ENCODE results near the gene NRM.
"Not testable (repeated sequence)": the region's sequence is repeated elsewhere in the genome, so short reads cannot be mapped to it uniquely, and the experiment has no call there.

The NRM gene

DNA sequence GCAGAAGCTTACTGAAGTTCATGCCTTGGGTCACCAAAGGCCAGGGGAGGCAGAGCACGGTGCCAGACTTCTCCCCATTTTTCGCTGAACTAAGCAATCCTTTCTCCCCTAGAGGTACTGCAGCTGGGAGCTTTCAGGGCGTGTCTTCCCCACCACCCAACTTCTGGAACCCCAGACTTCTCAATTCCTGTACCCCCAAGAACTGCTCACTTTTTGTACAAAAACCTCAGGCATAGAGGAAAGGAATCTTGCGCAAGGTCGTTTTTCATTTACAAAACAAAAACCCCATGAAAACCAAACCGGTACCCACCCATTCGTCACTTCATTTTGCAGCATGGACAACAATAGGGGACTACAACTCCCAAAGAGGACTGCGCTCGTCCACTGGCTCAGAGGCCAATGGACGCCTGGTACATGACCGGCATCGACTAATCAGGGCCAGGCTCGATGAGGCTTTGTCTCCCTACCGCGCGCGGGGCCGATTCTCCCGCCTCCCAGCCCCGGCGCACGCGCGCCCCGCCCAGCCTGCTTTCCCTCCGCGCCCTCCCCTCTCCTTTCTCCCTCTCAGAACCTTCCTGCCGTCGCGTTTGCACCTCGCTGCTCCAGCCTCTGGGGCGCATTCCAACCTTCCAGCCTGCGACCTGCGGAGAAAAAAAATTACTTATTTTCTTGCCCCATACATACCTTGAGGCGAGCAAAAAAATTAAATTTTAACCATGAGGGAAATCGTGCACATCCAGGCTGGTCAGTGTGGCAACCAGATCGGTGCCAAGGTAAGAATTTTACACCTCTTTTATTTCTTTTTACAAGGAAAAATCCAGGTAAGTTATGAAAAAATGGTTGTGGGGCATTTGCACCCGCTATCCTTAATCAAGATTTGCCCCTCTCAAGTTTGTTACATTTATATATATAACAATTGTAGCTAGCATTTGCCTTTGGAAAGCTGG lies 29.3 kb upstream of the NRM start, which contains the start of gene TUBB:
Gene TUBB, plus strand, starts transcription at position 562 of the 947 bp plus-strand sequence. Its CDS starts 155 bp downstream, at position 717.
- peak; percentile 99 for DNase-seq

DNA sequence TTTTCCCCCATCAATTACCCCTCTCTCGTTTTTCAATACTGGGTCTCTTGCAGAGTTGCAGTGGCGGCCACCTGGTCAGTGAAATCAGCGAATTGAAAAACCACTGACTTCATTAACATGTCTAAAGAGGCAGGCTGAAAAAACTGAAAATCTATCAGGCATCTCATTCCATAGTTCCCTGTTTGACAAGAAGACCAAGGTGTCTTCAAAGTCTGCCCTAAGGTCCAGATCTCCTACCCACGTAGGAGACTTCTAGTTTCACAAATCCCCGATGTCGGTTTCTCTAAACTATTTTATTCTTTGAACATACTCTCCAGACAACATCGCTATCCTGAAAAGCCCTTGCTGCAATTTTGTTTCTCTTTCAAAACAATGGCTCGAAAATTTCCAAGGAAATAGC lies 28.6 kb upstream of the NRM start:
- no peak for DNase-seq

DNA sequence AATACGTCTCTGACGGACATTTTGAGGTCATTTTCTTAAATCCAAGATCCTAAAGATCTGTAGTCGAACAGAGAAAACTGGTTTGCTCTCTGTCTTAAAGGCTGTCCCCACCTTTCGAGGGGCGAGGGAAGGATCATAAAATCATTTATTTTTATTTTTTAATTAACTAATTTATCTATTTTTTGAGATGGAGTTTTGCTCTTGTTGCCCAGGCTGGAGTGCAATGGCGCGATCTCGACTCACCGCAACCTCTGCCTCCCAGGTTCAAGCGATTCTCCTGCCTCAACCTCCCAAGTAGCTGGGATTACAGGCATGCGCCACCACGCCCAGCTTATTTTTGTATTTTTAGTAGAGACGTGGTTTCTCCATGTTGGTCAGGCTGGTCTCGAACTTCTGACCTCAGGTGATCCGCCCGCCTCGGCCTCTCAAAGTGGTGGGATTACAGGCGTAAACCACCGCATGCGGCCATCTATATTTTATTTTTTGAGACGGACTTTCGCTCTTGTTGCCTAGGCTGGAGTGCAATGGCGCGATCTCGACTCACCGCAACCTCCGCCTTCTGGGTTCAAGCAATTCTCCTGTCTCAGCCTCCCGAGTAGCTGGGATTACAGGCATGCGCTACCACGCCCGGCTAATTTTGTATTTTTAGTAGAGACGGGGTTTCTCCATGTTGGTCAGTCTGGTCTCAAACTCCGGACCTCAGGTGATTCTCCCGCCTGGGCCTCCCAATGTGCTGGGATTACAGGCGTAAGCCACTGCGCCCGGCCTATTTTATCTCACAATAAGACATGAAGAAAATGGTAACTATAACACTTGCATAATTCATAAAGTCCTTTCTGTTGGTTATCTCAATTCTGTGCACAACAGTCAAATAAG lies 27.3 kb upstream of the NRM start:
- DNase-seq: not testable (repeated sequence)

DNA sequence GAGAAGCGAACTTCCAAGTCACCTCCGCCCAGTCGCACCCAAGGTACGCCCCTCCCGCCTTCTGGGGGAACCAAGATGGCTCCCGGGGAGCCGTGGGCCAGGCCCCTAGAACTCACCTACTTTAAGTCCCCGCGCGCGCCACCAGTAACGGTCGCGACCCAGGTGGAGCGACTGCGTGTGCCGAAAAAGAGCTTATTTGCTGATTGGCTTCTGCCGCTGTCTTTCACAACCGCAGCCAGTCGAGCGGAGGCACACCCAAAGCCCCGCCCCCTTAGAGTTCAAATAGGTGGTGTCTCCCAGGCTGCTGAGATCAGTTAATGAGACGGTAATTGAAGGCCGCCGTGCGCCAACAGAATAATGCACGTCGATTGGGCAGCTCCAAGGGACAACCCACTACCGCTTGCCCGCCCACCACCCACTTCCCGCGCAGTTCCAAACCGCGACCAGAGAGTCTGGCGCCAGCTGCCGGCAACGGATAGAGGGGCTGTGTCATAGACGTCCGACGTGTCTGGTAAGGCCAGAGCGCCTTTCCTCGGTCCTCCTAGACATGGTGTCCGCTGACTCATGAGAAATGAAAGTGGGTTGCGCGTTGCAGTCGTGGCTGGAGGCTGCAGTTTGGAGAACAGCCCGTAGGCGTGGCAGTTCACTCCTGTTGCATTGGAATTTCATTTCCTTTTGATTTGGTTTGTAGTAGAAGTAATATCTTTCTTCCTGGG lies 26.5 kb upstream of the NRM start, which contains the start of gene MDC1:
Gene MDC1, minus strand, starts transcription at position 153 of the 716 bp plus-strand sequence. CDS start 2,106 bp downstream, outside the sequence.
- DNase-seq: peak; percentile 99

DNA sequence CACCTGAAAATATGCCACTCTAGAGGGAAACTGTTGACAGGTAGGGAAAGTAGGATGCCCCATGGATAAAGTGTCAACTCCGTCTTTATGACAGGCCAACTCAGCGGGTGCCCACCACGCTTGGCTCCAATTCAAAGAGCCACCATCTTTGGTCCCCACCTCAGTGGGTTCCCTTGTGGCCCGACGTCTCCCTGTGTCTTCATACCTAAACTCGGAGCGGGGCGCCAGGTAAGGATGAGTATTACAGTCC lies 26.0 kb upstream of the NRM start:
- DNase-seq: no peak

DNA sequence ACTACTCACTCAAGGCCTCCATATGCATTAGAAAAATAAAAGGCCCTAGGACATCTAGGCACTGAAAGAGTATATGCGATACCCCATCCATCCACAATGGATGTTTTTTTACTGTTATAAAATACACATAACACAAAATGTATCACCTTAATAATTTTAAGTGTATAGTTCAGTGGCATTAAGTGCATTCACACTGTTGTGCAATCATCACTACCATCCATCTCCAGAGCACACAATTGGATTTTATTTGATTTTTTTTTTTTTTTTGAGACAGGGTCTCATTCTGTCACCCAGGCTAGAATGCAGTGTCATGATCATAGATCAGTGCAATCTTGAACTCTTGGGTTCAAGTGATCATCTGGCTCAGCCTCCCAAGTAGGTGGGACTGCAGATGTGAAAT lies 23.5 kb upstream of the NRM start:
- no peak for DNase-seq

DNA sequence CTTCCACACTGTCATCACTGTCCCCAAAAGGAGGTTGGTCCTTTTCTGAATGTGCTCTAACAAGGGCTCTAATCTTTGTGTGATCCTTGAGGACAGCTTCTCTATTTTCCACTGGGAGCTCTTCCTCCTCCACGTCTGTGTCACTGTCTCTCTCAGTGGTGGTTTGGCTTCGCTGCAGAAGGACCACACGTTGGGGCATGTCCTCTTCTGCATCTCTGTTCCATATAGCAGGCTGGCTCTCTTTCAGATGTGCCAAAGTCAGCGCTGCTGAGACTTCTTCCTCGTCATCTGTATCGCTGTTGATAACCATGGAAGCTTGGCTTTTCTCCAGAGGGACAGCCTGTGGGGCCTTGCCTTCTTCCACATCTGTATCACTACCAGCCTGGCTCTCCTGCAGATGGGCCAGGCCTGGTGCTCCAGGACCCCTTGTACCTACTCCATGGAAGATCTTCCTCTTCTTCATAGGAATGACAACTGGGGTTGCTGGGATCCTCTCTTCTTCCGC lies 21.7 kb upstream of the NRM start:
- no peak for DNase-seq

DNA sequence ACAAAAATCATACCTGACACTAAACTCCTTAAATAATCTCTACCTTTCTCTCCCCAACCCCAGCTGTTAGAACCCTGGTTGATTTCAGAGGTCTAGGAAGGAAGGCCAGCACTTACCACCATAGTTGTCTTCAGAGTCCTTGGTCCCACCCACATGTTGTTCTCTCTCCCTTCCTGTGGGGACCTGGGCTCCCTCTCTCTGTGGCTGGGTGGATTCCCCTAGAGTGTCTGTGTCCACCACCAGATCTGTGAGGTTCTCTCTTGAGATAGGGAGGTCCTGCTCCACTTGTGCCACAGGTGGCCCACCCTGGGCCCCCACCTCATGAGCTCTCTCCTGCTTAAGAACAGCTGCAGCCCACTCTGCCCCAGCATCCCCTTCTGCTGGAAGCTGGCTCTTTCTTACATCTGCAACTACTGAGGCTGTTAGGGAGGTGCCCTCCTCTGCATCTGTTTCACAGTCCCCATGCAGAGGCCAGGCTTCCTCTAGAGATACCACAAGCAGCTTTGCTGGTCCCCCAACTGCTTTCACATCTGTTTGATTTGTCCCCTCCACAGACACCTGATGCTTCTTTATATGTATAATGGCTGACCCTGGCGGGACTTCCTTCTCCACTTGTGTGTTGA lies 21.1 kb upstream of the NRM start:
- no peak for DNase-seq

DNA sequence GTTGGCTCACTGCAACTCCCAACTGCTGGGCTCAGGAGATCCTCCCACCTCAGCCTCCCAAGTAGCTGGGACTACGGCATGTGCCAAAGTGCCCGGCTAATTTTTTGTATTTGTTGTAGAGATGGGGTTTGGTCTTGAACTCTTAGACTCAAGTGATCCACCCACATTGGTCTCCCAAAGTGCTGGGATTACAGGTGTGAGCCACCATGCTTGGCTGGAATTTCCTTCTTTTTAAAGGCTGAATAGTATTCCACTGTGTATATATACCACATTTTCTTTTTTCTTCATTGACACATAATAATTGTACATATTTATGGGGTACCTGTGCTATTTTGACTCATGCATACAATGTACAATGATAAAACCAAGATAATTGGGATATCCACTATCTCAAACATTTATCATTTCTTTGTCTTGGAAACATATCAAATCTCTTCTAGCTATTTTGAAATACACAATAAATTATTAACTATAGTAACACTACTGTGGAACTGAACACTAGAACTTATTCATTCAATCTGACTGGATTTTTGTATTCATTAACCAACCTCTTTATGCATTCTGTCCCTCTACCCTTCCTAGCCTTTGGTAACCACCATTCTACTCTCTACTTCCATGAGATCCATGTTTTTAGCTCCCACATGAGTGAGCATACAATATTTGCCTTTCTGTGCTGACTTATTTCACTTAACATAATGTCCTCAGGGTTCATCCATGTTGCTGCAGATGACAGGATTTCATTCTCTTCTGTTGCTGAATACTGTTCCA lies 18.5 kb upstream of the NRM start:
- no peak for DNase-seq

DNA sequence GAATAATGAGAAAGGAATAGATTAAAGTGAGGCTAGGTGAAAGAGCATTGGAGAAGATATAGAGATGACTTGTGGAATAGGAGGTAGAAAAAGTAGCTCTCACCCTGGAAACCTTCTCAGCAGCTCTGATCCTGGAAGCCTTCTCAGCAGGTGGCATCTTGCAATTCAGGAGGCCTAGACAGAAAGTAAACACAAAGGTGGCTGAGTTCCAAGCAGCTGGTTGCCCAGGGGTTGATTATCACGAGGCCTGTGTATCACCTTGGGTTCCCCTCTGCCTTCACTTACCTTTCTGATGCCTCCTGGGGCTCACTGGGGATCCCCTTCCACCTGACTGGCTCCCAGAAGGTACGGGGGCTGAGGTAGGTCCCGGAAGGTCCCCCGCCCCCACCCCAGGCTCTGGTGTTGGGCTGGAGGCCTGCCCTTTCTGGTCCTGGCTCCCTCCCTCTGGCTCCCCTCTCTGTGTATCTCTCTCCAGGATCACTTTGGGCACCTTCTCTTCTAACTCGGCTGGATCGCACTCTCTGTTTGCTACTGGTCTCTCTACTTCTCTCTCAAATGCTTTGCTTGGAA lies 16.6 kb upstream of the NRM start:
- no peak for DNase-seq

DNA sequence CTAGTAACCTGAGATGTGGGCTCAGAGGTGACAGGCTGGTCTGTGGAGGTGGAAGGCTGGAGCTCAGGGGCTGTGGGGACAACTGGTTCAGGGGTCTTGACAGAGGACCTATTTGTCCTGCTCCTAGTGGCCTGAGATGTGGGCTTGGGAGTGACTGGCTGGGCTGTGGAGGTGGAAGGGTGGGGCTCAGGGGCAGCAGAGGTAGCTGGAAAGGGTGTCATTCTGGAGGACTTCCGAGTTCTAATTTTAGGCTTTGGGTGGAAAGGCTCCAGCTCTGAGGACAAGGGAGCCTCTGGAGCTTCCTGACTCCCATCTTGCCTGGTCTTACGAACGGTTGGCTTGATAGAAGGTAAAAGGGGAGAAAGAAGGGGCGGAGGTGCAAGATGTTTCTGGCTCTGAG lies 14.8 kb upstream of the NRM start:
- DNase-seq: no peak

DNA sequence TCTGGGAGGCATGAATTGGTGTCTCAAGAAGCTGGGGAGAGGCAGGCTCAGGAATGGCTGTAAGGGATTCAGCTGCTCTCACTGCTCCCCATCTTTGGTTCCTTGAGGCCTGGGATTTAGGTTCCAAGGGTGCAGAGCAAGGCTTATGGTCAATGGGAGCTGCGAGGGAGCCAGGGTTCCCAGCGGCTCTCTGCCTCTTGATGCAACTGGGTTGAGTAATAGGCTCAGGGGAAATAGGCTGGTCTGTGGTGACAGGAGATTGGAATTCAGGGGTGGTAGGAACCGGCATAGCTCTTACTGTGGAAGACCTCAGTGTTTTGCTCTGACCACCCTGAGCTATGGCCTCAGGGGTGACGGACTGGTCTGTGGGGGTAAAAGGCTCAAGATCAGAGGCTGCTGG lies 13.0 kb upstream of the NRM start:
- no peak for DNase-seq

DNA sequence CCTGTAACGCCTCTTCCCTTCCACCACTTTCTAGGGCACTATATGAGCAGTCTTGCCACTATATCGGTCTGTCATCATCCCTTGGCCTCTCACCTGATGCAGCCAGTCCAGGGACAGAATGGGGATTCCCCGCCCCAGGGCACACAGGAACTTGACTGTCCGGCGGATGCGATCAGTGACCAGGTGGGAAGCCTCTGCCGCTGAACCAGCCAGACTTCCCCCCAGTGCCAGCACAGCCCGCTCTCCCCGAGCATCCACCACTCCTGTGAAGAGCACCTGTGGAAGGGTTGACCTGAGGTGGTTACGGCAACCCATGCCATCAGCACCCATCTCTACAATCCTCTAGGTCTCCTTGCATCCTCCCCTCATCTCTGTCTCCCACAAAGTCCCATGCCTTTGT lies 12.2 kb upstream of the NRM start:
- DNase-seq: no peak

DNA sequence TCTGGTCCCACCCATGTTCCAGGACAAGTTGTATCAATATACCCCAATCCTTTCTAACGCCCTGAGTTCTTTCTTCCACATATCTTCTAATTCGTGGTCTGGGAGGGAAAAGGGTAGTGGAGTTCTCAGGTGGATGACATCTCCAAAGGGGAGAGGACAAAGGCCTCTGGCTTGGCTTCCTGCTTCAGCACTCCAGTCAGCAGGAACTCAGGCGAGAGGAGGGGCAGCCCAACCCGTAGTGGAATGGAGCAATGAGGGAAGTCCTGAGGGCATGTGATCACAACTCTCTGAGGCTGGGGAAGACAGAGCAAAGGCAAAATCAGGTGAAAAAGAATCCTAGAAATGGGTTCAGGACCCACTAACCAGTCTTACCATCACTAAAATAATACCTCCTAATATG lies 9.6 kb upstream of the NRM start:
- DNase-seq: no peak

DNA sequence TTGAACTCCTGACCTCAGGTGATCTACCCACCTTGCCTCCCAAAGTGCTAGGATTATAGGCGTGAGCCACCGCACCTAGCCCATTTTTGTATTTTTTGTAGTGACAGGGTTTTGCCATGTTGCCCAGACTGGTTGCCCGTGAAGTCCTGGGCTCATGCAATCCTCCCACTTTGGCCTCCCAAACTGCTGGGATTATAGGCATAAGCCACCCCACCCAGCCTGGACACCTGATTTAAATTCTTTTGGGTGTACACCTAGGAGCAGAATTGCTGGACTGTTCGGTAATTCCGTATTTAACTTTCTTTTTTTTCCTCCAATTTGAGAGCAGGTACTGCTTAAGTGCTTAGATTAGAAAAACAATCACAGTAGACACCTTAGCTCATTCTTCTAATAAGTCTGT lies 5.6 kb upstream of the NRM start:
- DNase-seq: no peak

DNA sequence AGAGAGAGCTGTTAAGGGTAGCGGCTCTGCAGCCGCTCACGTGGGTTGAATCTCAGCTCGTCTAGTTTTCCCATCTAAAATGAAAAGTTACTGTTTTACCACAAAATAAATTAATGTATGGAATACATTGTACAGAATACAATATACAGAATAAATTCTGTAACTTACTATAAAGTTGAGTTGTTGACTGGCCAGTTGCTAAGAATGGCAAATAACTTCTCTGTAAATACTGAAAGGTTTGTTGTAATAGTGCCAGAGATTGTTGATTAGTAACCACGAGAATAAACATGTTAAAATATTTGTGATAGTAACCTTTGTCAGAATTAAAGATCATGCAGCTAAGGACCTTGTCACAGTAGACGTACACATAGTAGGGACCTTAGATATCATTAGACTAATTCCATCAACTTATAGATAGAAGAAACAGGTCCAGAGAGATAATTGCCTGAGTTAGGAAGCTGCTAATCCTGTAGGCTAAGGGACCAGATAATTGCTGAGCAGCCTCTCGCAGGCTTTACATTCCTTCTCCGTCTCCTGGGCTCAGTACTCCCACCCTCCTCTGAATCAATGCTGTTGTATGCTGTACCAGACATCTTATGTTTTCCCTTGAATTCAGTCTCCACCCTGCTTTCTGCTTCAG lies 544 bp upstream of the NRM start:
- peak; percentile 52 for DNase-seq

DNA sequence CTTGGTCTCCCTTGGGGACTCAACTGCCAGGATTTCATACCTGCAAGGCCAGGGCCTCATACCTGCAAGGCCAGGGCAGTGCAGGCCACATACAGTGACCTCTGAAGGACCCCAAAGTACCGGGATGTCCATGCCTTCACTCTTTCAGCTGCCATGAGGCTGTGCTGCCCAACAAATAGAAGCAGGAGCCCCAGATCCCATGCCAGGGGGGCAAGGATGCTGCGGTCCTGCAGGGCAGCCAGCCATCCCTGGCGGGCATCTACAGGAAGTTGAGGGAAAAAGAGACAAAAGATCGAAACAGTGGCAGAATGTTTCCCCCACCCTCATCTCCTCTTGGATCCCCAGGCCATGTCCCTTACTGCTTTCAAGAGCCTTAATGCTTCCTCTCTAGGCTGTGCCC lies 799 bp downstream of the NRM start:
- no peak for DNase-seq

DNA sequence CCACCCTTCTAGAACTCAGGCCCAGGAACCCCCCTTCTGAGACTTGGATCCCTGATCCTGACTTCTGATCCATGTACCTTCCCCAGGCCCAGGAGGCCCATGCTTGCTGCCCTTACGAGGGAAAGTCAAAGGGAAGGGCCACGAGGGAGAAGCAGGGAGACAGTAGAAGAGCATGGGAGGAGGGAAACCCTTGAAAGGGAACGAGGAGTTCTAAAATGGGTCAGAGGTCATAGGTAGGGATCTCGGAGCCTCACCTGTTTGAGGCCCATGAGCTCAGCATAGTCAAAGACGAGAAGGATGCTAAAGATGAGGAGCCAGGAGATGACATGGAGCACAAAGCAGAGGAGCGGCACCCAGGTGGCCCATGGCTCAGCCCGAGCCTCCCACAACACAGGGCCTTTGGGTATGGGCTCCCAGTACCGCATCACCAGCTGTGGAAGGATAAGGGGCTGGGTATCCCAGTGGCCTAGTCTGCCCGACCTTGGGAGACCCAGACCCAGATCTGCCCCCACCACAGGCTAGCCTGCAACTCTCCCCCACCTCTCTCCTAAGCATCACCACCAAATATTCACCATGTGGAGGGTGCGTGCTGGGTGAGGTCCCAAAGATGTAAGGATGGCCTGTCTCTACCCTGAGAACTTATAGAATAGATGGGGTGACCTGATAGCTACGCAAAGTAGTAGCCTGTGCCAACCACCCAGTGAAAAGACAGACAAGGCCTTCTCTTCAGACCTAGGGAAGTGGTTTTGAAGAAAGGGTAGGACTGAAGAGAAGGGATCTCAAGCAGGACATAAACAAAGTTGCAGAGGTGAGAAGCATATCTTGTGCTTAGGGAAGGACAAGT lies 1.5 kb downstream of the NRM start:
- no peak for DNase-seq

DNA sequence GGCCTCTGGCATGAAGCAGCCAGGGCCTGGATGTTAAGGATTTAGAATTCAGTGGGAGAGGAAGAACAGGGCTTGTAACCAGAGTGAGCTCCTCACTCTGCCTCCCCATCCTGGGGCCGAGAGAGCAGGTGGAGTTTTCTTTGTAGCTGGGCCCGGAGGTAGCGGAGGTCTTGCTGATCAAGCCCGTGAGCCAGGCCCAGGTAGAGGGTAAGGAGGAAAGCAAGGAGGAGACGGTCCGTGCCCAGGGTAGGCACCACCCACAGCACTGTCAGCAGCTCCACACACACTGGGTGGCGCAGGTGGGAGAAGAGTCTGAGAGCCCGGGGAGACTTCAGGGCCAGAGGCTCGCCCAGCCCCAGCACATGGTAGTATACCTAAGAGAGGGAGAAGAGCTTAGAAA lies 2.2 kb downstream of the NRM start:
- no peak for DNase-seq

Measured in eye (tissue), 1 donor.